ENCODE results near the gene CAMK2N2.

CAMK2N2 gene

GRCh38 chr3:184261270-184261853, at the start of gene CAMK2N2:
Gene CAMK2N2 (minus strand): TSS chr3:184261553. CDS start chr3:184261285, 268 bp downstream.
- peak in 1 of 2 donors; percentile 21 for DNase-seq (ENCODE audit: low read depth in 1 of 2, low spot score in 1 of 2)

GRCh38 chr3:184308744-184309143, 47.4 kb upstream of the CAMK2N2 start:
- DNase-seq (ENCODE audit: low read depth in 1 of 2, low spot score in 1 of 2) = no peak

GRCh38 chr3:184307915-184308314, 46.6 kb upstream of the CAMK2N2 start:
- no peak for DNase-seq (ENCODE audit: low read depth in 1 of 2, low spot score in 1 of 2)

- DNase-seq (ENCODE audit: low read depth in 1 of 2, low spot score in 1 of 2) = no peak
Observed at GRCh38 chr3:184306341-184306972, 45.1 kb upstream of the CAMK2N2 start.

GRCh38 chr3:184305577-184305976, 44.2 kb upstream of the CAMK2N2 start:
- DNase-seq (ENCODE audit: low read depth in 1 of 2, low spot score in 1 of 2) = no peak

GRCh38 chr3:184300378-184300720, 39.0 kb upstream of the CAMK2N2 start:
- no peak for DNase-seq (ENCODE audit: low read depth in 1 of 2, low spot score in 1 of 2)

- DNase-seq (ENCODE audit: low read depth in 1 of 2, low spot score in 1 of 2) = no peak
Observed at GRCh38 chr3:184299488-184300377, 38.4 kb upstream of the CAMK2N2 start.

- peak; percentile 95 to 98 for DNase-seq (ENCODE audit: low read depth in 1 of 2, low spot score in 1 of 2)
Observed at GRCh38 chr3:184298759-184299487, 37.6 kb upstream of the CAMK2N2 start, which contains the start of gene PSMD2. Gene PSMD2 (plus strand): TSS chr3:184299241. CDS start chr3:184299267, 26 bp downstream.

- DNase-seq (ENCODE audit: low read depth in 1 of 2, low spot score in 1 of 2) = no peak
Observed at GRCh38 chr3:184296616-184297015, 35.3 kb upstream of the CAMK2N2 start.

- DNase-seq (ENCODE audit: low read depth in 1 of 2, low spot score in 1 of 2) = no peak
Observed at GRCh38 chr3:184295771-184296170, 34.4 kb upstream of the CAMK2N2 start.

- no peak for DNase-seq (ENCODE audit: low read depth in 1 of 2, low spot score in 1 of 2)
Observed at GRCh38 chr3:184291738-184292445, 30.5 kb upstream of the CAMK2N2 start.

- no peak for DNase-seq (ENCODE audit: low read depth in 1 of 2, low spot score in 1 of 2)
Observed at GRCh38 chr3:184291044-184291737, 29.8 kb upstream of the CAMK2N2 start.

GRCh38 chr3:184290331-184290730, 29.0 kb upstream of the CAMK2N2 start:
- no peak for DNase-seq (ENCODE audit: low read depth in 1 of 2, low spot score in 1 of 2)

- DNase-seq (ENCODE audit: low read depth in 1 of 2, low spot score in 1 of 2) = peak; percentile 40 to 61
Observed at GRCh38 chr3:184289426-184289938, 28.1 kb upstream of the CAMK2N2 start.

- no peak for DNase-seq (ENCODE audit: low read depth in 1 of 2, low spot score in 1 of 2)
Observed at GRCh38 chr3:184284696-184285095, 23.3 kb upstream of the CAMK2N2 start.

- no peak for DNase-seq (ENCODE audit: low read depth in 1 of 2, low spot score in 1 of 2)
Observed at GRCh38 chr3:184283681-184284080, 22.3 kb upstream of the CAMK2N2 start.

GRCh38 chr3:184282941-184283340, 21.6 kb upstream of the CAMK2N2 start:
- DNase-seq (ENCODE audit: low read depth in 1 of 2, low spot score in 1 of 2) = no peak

GRCh38 chr3:184277366-184277765, 16.0 kb upstream of the CAMK2N2 start:
- DNase-seq (ENCODE audit: low read depth in 1 of 2, low spot score in 1 of 2) = no peak

- DNase-seq (ENCODE audit: low read depth in 1 of 2, low spot score in 1 of 2) = no peak
Observed at GRCh38 chr3:184275961-184276910, 14.9 kb upstream of the CAMK2N2 start, which contains the start of gene ECE2. Gene ECE2 (plus strand): TSS chr3:184276022. CDS start chr3:184276154, 132 bp downstream.
